HG03520 (cell line): ENCODE measurements around the gene POC1A.
"Not testable (repeated sequence)": the region's sequence is repeated elsewhere in the genome, so short reads cannot be mapped to it uniquely, and the experiment has no call there.

Experiments
- ATAC-seq: cut with Tn5 transposase; IDR thresholded peaks from one replicate; pipeline ENCODE4 v1.9.1; 2021; ENCODE audit warnings: mild to moderate bottlenecking, moderate library complexity; ENCODE audit not compliant: unreplicated experiment

The POC1A gene

GRCh38 chr3:52054661-52055511 is 99.3 kb downstream of the POC1A start:
- no peak for ATAC-seq

- no peak for ATAC-seq
Observed at GRCh38 chr3:52053307-52054304, 100.6 kb downstream of the POC1A start.

GRCh38 chr3:52052831-52053306 is 101.4 kb downstream of the POC1A start:
- no peak for ATAC-seq

DNA sequence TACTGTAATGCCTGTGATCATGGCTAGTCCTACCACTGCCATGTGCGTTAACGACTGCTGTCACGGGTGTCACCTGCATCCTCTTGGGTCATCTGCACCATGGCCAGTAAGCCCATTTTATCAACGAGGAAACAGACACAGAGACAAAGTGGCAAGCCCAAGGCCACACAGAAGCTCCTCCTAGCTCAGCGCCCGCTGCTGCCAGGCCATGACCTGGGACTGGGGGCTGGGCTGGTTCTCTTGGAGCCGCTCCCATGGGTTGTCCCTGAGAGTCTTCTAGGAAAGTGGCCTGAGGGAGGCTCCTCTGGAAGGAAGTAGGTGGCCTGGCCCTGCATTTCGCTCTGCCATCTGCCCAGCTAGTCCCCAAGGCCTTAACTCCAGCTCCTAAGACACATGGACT is 102.8 kb downstream of the POC1A start:
- ATAC-seq = no peak

DNA sequence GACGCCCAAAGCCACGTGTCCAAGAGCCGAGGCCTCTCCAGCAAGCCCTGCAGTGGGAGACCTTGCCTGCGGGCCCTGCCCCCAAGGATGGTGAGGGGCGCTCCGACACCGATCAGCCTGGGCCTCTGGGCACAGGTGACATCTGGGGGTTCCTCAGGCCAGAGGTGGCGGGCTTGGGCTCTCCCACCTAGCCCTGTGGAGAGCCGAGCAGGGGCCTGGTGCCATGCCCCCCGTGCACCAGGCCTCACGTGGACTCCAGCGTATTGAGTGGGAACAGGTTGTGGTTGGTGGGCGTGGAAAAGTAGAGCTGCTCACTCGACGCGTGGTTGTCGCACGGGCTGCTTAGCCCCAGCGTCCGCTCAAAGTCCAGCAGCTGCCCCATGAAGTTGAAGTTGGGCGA is 103.7 kb downstream of the POC1A start:
- ATAC-seq = no peak

GRCh38 chr3:52049503-52049902 is 104.7 kb downstream of the POC1A start:
- no peak for ATAC-seq

GRCh38 chr3:52047295-52047960 is 106.8 kb downstream of the POC1A start:
- ATAC-seq = no peak

DNA sequence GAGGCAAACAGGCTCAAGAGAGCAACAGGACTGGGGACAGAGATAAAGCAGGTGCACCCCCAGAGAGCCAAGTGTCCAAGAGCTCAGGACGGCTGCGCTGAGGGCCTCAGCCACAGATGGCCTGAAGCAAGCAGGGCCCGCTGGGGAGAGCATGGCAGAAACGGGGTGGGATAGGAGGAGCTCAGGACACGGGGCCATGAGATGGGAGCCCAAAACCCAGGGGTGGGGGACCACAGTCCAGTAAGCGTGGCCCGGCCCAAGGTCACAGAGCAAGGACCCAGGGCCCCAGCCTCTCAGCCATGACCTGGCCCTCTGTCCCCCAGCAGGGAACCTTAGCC is 107.4 kb downstream of the POC1A start:
- ATAC-seq = no peak

GRCh38 chr3:52046186-52046901 is 107.9 kb downstream of the POC1A start:
- no peak for ATAC-seq

GRCh38 chr3:52044869-52045619 is 109.2 kb downstream of the POC1A start:
- no peak for ATAC-seq

- ATAC-seq = no peak
Observed at GRCh38 chr3:52043750-52044149, 110.5 kb downstream of the POC1A start.

DNA sequence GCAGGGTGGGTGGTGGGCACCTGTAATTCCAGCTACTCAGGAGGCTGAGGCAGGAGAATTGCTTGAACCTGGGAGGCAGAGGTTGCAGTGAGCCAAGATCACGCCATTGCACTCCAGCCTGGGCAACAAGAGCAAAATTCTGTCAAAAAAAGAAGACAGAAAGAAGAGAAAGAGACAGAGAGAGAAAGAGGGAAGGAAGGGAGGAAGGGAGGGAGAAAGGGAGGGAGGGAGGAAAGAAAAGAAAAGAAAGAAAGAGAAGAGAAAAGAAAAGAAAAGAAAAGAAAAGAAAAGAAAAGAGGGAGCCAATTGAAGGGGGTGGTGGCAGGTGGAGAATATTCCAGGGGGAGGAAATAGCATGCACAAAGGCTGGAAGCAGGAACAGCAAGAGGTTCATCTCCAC is 111.2 kb downstream of the POC1A start:
- ATAC-seq = not testable (repeated sequence)

DNA sequence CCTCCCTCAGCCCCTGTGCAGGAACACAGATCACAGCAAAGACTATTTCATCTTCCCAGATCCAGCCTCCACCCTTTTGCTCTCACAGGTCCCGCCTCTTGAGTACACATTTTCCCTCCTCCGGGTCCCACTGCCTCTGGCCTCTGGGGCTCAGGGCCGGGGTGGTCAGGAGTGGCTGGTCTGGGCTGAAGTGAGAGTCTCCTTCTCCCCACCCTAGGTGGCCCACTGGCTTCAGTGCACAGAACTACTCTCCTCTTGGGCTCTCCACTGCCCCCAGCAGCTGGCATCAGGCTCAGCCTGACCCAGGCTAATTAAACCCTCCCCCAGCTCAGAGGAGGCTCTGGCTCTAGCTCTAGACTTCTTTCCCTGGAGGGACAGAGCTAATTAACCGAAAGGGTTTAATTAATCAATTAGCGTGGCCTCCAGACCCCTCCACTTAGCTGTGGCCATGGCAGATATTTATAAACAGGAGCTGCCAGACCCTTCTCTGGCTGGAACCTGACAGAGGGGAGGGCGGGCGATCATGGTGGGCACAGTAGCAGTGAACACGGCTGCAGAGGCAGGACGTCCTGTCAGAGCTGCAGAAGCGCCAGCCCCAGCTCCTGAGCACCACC is 113.0 kb downstream of the POC1A start:
- ATAC-seq = no peak

DNA sequence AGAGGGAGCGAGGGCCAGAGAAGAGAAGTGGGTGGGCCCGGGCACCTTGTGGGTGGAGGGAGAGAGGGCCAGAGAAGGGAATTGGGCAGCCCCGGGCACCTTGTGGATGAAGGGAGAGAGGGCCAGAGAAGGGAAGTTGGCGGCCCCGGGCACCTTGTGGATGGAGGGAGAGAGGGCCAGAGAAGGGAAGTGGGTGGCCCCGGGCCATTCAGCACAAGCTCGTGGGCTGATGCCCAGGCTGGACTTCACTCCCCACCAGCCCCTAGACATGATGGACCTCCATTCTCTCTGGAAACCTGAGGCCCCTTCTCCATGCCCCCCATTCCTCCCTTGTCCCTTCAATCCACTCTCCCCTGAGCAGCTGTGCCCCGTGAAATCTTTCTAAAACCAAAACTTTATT is 113.6 kb downstream of the POC1A start:
- no peak for ATAC-seq

- ATAC-seq = no peak
Observed at GRCh38 chr3:52039846-52040245, 114.4 kb downstream of the POC1A start.

DNA sequence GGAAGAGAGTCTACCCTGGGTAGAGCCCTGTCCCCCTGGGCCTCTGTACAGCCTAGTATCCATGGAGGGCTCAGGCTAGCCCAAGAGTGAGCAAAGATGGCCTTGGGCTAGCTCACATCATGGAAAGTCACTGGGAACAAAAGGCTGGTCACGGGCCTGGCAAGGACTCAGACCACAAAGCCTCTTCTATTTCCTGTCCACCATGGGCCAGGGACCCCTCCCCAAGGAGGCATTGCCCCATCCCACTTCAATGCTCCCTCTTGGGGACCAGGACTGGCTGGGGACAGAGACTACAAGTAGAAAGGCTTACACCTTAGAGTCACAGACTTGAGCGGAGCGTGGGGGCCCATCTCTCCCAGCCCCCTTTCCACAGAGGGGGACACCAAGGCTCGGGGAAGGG is 114.8 kb downstream of the POC1A start:
- no peak for ATAC-seq

- ATAC-seq = no peak
Observed at GRCh38 chr3:52038227-52038626, 116.0 kb downstream of the POC1A start.

GRCh38 chr3:52037291-52037690 is 116.9 kb downstream of the POC1A start:
- ATAC-seq = no peak

GRCh38 chr3:52036829-52037228 is 117.4 kb downstream of the POC1A start:
- no peak for ATAC-seq
